ENCODE results near the gene RNF167. TPM values are rescaled to one million over a fixed set of nuclear protein-coding genes. Genes with fewer than 3 reads are reported as not detected.

RNF167 gene
- total RNA-seq, 1 donor, result 34.5 TPM

DNA sequence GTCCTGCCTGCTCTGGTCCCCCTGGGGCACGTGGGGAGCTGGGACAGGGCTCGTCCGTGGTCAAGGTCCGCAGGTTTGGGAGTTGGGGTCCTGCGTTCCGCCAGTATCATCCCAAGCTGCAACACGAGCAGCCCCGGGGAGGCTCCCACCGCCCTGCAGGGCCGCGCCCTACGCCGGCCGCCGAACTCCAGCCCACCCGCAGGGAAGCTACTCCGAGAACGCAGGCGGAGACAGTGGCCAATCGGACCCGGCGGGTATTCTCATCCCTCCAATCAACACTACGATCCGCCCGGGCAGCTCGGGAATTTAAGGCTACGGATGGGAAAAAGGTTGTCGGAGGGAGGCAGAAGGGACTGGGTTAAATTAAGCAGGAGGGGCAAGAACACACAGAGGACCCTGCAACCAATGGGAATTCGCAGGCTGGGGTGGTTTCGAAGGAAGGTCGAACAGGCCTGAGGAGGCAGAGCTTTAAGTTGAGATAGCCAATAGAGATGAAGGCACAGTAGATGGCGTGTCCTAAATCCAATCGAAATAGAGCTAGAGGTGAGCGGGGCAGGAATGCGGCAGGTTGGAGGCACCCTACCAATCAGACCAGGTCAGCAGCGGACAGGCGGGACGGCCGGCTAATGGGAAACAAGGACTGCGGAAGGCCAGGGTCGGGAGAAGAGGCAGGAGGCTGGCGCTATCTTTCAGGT, 26.9 kb downstream of the RNF167 start:
- DNase-seq (ENCODE audit: low read depth), result peak; percentile 100
- TF ChIP-seq, protein P1, sequence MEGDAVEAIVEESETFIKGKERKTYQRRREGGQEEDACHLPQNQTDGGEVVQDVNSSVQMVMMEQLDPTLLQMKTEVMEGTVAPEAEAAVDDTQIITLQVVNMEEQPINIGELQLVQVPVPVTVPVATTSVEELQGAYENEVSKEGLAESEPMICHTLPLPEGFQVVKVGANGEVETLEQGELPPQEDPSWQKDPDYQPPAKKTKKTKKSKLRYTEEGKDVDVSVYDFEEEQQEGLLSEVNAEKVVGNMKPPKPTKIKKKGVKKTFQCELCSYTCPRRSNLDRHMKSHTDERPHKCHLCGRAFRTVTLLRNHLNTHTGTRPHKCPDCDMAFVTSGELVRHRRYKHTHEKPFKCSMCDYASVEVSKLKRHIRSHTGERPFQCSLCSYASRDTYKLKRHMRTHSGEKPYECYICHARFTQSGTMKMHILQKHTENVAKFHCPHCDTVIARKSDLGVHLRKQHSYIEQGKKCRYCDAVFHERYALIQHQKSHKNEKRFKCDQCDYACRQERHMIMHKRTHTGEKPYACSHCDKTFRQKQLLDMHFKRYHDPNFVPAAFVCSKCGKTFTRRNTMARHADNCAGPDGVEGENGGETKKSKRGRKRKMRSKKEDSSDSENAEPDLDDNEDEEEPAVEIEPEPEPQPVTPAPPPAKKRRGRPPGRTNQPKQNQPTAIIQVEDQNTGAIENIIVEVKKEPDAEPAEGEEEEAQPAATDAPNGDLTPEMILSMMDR (IDR thresholded peaks at IDR 0.05; ENCODE audit: insufficient read depth, low read depth, low read length), result no peak
- peak overlapping the region; percentile 94 for H3K4me3 ChIP-seq (ENCODE audit: low read depth, low read length)

DNA sequence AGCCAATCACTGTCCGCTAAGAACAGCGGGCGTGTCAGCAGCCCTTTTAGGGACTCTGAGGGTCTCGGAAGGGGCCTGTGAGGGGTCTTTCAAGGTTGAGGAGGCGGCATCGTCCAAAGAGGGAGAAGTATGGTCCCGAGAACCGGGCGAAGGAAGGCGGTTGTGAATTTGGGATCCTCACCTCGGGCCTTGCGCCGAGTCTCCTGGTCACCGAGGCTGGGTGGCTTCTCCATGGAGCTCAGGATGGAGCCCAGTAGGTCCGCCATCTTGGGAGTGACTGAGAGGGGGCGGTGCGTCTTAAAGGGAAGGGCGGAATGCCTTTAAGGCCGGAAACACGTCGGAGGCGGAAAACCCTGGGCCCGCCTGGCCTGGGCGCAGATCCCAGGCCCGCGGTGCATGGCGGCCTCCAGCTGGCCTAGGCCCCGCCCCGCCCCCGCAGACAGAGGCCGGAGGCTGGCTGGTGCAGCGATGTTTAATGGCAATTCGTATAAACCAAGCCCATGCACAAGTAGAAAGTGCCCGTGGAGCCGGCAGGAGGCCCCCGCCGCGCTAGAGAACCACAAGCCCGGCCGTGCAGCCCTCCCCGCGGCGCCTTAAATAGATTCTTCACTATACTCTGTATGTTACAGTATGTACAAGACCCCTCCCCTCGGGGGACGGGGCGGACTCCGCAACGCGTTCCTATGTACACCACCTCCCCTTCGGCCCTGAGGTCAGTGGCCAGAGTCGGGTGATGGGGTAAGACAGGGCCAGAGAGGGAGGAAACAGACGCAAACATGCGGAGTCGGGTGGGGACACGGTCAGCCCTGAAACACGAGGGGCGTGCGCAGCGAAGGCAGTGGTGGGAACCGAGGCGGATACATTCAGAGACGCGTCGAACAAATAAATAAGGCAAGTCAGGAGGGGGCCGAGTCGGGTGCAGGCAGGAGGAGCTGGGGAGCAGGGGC, 27.7 kb downstream of the RNF167 start, which contains the start of gene SPAG7:
Gene SPAG7, minus strand, starts transcription at position 279 of the 947 bp plus-strand sequence. Its CDS starts 13 bp downstream, at position 266.
- peak; percentile 99 for DNase-seq (ENCODE audit: low read depth)
- TF ChIP-seq, protein P1 (IDR thresholded peaks at IDR 0.05; ENCODE audit: insufficient read depth, low read depth, low read length), result no peak
- peak within 1 kb of the TSS; percentile 94 for H3K4me3 ChIP-seq (ENCODE audit: low read depth, low read length)

DNA sequence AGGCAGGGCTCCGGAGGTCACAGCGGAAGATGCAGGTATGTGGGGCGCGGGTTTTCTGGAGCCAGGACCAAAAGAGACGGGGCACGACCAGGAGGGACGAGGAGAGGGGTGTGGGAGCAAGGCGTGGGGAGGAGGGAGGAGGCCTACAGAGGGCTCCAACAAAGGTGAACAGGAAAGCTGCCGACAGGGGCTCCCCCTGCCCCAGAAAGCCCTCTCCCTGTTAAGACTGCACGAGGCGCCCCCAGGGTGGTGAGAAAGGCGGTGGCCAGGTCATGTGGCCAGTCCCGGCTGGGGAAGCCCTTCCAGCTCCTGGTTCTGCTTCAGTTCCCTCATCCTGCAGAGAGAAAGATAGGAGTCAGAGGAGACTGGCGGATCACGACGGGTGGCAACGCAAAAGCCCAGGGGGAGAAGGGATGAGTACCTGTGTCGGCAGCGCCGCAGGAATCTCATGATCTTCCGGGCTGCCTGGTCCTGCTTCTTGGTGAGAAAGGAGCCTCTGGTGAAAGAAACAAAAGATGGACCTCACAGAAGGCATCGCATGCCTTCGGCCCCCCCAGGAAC, 28.5 kb downstream of the RNF167 start:
- DNase-seq (ENCODE audit: low read depth), result peak; percentile 43
- TF ChIP-seq, protein P1 (IDR thresholded peaks at IDR 0.05; ENCODE audit: insufficient read depth, low read depth, low read length), result no peak

GRCh38 chr17:4969047-4969550, 29.0 kb downstream of the RNF167 start:
- peak; percentile 95 for DNase-seq (ENCODE audit: low read depth)
- TF ChIP-seq, protein P1 (IDR thresholded peaks at IDR 0.05; ENCODE audit: insufficient read depth, low read depth, low read length), result no peak
- peak overlapping the region; percentile 94 for H3K4me3 ChIP-seq (ENCODE audit: low read depth, low read length)

More for the DNA sequence above, 28.5 kb downstream of the RNF167 start:
- peak overlapping the region; percentile 94 for H3K4me3 ChIP-seq (ENCODE audit: low read depth, low read length)

GRCh38 chr17:4969551-4970173, 29.6 kb downstream of the RNF167 start:
- TF ChIP-seq, protein P1 (IDR thresholded peaks at IDR 0.05; ENCODE audit: insufficient read depth, low read depth, low read length), result no peak
- peak; percentile 49 for DNase-seq (ENCODE audit: low read depth)
- H3K4me3 ChIP-seq (ENCODE audit: low read depth, low read length), result peak overlapping the region; percentile 94

GRCh38 chr17:4970273-4970672, 30.2 kb downstream of the RNF167 start:
- DNase-seq (ENCODE audit: low read depth), result no peak
- no peak overlapping the region for H3K4me3 ChIP-seq (ENCODE audit: low read depth, low read length)
- TF ChIP-seq, protein P1 (IDR thresholded peaks at IDR 0.05; ENCODE audit: insufficient read depth, low read depth, low read length), result no peak
